HK-2 (cell line): ENCODE results near the gene CCL19.

Source experiments
- DNase-seq: peaks from one replicate; pipeline ENCODE4 v3.0.0-alpha.2; 2018; ENCODE audit not compliant: unreplicated experiment

The CCL19 gene

GRCh38 chr9:34694811-34695210 lies 3.7 kb upstream of the CCL19 start:
- no peak for DNase-seq

DNA sequence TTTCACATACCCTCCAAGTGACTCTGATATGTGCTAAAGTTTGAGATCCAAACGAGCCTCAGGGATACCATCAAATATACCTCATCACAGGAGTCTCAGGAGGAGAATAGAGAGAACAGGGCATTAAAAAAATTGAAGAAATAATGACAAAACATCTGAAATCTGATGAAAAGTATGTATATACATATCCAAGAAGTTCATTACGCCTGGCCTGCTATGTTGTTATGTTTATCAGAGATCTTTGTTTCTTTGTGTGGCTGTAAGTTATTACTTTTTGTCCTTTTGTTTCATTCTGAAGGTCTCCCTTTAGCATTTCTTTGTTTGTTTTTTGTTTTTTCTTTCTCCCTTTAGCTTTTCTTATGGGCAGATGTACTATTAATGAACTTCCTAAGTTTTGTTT lies 2.5 kb upstream of the CCL19 start:
- DNase-seq: no peak

DNA sequence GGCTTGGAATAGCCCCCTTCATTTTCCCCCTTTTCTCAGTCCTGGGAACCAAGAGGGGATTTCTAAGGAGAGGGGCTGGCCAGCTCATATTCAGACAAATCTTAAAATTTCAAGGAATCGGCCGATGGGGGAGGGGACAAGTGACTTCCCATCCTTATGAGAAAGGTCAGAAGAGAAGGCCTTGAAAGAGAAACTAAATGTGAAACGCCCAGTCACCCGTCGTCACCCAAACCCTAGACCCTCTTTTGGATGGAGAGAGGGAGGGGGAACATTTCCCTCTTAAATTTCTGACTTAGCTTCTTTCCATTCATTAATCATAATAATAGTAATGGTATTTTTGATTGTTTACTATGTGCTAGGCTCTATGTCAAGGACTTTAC lies 850 bp upstream of the CCL19 start:
- DNase-seq: no peak

GRCh38 chr9:34689512-34689911 lies 1.6 kb downstream of the CCL19 start:
- no peak for DNase-seq

GRCh38 chr9:34689116-34689470 lies 2.0 kb downstream of the CCL19 start:
- no peak for DNase-seq

DNA sequence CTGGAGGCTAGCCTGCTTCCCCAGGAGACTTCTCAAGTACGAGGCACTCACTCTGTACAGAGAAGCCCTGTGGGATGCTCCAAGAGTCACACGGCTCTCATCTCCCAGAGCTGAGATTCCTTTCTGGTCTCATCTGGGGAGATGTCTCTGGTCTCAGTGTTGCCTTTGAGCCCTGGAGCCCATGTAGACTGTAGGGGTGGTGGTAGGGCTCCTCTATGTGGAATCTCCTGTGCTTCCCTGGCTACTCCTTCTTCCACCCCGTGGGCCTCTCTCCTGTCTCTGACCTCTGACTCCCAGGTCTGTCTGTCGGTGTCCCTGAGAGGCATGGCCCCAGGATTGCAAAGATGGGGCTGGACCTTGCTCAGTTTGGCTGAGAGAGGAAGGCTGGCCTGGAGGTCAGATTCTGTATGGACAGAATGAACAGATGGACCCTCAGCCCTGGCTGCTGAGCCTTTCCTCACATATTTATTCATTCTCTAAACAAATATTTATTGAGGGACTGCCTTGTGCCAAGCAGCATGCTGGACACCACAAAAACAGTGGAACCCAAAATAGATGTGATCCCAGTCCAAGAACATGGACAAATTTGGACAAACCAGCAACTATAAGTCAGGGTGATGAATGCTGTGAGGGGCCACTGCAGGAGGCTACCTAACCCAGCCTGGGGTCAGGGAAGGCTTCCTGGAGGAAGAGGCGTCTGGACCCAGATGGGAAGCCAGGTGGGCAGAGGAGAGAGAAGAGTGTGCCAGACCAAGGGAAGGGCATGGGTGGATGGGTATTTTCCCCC lies 2.6 kb downstream of the CCL19 start:
- DNase-seq: no peak

DNA sequence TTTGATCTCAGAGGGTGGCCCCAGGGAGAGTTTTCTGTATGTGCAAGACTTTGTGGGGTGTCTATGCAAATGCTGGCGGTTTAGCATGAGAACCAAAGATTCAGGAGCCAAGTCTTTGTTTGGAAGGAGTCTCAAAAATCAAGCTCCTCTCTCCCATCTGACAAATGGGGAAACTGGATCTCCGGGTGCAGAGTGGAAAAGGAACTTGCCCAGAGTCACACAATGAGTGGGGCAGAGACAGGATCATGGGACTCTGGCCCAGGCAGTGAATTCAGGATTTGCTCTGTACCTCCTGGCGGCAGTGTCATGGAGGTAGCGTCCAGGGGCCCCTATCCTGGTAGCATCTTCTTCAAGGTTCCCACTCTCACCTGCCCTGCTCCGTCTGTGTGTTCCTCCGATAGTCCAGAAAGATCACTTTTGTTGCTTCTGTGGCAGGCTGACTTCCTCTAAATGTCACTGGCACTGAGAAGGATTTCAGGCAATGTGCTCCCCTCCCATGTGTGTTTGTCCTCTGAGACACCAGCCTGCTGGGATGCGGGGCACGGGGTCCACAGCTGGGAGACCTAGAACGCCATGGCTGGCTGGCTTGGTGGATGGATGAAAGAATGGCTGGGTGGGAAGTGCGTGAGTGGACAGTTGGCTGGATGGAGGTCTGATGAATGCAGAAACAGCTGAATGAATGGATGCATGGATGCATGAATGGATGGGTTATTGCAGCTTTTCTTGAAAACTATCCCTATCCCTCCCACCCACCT lies 3.6 kb downstream of the CCL19 start:
- no peak for DNase-seq

GRCh38 chr9:34686732-34687131 lies 4.3 kb downstream of the CCL19 start:
- DNase-seq: no peak

GRCh38 chr9:34686231-34686630 lies 4.8 kb downstream of the CCL19 start:
- DNase-seq: no peak

DNA sequence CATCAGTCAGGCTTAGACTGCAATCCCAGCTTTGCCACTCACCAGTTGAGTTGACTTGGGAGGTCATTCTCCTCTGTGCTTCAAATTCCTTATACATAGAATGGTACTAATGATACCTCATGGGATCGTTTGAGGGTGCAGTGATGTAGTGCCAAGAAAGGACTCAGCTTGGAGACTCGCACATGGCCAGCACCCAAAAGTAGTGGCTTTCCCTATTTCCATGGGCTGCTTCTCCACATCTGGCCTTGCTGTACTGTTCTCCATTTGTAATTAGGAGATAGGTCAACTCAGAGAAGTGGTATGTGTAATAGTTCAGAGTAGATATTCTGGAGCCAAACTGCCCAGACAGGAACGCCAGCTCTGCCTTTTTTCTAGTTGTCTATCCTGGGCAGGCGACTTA lies 5.5 kb downstream of the CCL19 start:
- DNase-seq: no peak

GRCh38 chr9:34684816-34685215 lies 6.3 kb downstream of the CCL19 start:
- DNase-seq: no peak

DNA sequence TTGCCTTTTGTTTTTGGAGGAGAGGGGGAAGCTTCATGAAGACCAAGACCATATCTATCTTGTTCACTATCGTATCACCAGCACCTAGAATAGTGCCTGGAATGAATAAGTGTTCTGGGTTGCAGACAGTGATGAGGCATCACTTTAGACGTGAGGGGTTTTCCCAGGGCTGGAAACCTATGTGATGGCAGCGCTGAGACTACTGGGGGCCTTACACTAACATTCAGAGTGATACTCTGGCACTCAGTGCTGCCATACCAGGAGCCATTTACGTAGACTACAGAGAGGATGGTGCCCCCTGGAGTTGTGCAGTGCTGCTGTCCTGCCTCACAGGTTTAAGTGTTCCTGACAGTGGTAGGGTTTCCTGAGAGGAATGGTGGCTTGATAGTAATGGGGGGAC lies 6.9 kb downstream of the CCL19 start:
- no peak for DNase-seq

- no peak for DNase-seq
These were observed 15.2 kb downstream of the CCL19 start for GRCh38 chr9:34675869-34676268.

DNA sequence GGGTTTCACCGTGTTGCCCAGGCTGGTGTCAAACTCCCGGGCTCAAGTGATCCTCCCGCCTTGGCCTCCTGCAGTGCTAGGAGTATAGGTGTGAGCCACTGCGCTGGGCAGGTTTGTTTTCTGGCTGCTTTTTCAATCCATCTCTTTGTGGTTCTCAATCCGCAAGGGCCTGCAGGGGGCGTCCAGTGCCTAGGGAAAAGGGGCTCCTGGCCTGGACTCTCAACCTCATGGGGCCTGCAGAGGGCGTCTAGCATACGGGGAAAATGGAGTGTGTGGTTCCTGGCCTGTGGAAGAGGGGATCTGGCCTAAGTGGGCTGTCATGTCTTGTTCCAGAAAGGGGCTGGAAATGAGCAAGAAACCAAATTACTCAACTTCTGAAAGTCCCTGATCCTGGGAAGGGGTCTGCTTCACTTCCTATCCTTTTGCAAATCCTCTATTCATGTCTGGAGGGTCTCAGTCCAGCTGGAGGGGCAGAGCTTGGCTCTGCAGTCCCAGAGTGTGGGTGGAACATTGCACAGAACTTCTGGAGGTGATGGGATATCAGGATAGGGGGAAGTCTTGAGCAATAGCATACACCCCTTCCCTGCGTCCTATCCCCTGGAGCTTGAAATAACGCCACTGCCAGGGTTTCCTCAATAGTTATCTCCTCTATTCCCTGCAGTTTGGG lies 15.9 kb downstream of the CCL19 start:
- DNase-seq: peak; percentile 27

DNA sequence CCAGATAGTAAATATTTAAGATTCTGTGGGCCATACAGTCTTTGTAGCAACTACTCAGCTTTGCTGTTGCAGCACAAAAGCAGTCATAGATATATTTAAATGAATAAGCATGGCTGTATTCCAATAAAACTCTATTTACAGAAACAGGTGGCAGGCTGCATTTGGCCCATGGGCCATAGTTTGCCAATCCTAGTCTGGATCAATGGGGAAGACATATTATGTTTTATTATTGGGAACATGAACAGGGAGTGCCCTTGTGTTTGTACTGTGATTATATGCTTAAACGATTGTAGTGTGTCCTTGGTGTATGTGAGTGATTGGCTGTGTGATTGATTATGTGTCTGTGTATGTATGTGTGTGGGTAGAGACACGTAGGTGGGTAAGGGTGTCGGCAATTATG lies 16.6 kb downstream of the CCL19 start:
- no peak for DNase-seq

DNA sequence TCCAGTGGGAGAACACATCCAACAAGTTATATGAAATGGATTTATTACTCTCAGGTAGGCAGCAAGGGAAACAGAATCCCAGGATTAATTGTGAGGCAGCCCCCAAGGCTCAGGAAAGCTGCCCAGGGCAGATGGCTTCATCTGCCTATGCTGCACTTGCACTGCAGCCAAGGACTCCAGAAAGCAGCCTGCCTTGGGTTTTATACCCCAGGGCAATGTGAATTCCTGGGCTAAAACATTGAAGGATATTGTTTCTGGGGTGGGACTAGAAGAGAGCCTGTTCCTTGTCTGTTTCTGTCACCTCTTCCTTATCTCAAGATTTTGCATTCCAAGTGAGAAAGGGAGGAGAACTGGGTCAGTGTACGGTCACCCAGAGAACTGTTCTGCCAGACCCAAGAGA lies 19.8 kb downstream of the CCL19 start:
- no peak for DNase-seq

DNA sequence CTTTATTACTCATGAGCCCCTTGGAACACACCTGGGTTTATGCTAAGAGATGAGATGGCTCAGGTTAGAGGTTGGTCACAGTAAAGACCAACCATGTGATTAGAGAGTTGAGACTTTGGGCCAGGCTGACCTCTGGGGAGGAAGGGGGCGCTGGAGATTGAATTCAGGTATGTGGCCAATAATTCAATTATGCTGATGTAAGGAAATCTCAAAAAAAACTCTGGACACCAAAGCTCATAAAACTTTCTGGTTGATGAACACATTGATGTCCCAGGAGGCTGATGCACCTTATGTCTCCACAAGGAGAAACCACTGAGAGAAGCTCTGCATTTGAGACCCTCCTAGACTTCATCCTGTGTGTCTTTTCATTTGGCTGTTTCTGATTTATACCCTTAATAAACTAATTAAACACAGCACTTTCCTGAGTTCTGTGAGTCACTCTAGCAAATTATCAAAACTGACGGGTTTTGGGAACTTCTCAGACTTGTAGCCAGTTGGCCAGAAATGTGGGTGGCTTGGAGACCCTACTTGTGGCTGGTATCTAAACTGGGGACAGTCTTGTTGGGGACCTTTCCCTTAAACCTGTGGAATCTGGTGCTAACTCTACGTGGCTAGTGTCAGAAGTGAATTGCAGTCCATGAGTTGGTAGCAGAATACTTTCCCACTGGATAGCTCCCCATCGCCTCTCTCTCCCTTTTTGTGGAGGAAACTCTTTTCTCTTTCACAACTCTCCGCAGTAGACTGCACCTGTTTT lies 21.1 kb downstream of the CCL19 start:
- DNase-seq: no peak

DNA sequence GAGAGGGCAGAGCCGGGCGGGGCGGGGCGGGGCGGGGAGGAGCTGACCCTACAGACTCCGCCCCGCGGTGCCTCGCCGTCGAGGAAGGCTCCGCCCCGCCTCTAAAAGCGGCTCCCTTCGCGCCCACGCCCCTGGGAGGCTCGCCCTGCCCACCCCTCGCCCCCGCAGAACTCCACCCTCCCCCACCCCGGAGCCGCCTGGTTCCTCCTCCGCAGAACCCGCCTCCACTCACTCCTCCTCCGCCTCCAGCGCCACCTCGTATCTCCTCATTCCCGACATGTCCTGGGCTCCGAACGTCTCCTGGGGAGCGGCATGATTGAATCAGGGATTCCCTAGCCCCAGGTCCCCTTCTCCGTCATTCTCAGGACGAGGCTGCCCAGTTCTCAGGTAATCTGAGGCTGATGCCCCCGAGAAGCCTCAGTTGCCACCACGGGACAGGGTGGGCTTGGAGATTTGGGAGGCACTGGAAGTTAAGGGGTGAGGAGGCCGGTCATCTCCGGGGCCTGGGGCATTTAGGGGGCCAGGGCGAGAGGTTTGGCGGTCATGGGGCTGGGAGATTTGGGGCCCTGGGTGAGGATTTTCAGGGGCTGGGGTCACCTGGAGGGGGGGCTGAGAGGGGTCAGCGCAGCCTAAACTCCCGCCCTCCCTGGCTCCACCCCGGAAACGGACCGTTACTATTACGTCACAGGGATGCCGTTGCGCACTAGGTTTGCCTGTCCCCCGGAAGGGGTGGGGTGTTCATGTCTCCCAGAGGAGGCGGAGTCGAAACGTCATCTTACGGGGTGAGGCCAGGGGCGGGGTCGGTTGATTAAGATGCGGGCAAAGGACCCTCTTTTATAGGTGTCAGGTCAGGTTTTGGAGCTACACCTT lies 25.5 kb downstream of the CCL19 start:
- DNase-seq: peak; percentile 89

GRCh38 chr9:34665067-34665380 lies 26.1 kb downstream of the CCL19 start:
- DNase-seq: no peak

GRCh38 chr9:34664281-34665066 lies 26.6 kb downstream of the CCL19 start:
- peak; percentile 61 for DNase-seq

- no peak for DNase-seq
These were observed 27.8 kb downstream of the CCL19 start for GRCh38 chr9:34663303-34663605.
